HG02763 (cell line): ENCODE data around the gene GPR42.

Source experiments
- ATAC-seq: cut with Tn5 transposase; IDR thresholded peaks from one replicate; pipeline ENCODE4 v1.9.1; 2021; ENCODE audit warnings: mild to moderate bottlenecking, moderate library complexity; ENCODE audit not compliant: unreplicated experiment

The GPR42 gene

GRCh38 chr19:35370722-35371121 lies at the start of gene GPR42:
GPR42 (plus strand) TSS chr19:35371068; CDS start chr19:35371360, 292 bp downstream.
- no peak for ATAC-seq

DNA sequence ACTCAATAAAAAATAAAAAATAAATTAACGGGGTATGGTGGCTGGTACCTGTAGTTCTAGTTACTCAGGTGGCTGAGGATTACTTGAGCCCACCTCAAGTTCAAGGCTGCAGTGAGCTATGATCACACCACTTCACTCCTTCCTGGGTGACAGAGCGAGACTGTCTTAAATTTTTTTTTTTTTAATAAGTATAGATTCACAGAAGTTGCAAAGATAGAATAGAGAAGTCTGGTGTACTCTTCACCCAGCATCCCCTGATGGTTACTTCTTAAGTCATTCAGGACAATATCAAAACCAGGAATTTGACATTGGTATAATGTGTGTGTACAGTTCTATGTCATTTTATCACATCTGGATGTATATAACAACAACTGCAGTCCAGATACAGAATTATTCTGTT lies 49.6 kb upstream of the GPR42 start:
- no peak for ATAC-seq

GRCh38 chr19:35322014-35322413 lies 48.9 kb upstream of the GPR42 start:
- ATAC-seq, result no peak

- no peak for ATAC-seq
These were observed 43.2 kb upstream of the GPR42 start for GRCh38 chr19:35327642-35328041.

DNA sequence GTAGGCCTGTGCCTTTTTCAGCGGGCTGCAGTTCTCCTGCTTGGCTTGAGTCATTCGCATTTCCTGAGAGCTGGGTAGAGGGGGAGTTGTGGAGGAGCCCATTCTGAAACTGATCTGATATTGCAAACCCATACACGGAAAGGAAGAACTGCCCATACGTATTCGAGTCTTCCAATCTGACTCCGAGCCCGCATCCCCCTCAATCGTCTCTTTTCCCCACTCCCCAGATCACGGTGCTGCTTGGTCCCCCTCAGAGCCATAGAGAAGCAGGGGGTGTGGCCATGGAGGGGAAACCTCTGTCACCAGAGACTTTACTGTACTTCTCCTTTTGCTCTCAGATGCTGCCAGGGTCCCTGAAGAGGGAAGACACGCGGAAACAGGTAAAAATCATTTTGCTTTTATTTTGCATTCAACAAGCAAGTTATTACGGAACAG lies 42.0 kb upstream of the GPR42 start, which contains the start of gene CD22:
TSS of gene CD22 (plus strand) at position 337 of the 435 bp plus-strand sequence. CDS start 2,854 bp downstream, outside the sequence.
- ATAC-seq, result no peak

GRCh38 chr19:35329323-35329722 lies 41.5 kb upstream of the GPR42 start:
- ATAC-seq, result no peak

DNA sequence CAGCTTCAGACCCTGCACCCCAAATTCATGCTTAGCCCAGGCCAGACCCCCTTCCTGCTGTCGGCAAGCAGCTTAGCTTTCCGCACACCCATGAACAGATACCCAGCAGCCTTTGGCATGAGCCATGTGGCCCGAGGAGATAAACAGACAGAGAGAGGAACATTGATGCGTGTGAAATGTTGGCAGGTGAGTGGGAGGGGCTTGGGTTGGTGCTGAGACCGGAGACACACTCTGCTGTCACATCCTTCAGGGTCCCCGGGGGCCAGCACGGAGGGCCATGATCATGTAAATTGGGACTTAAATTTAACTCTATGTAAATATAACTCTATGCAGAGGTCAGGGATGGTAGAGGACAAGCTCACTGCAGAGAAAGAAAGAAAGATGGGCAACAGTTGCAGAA lies 40.4 kb upstream of the GPR42 start:
- ATAC-seq, result peak; percentile 46

- no peak for ATAC-seq
These were observed 39.2 kb upstream of the GPR42 start for GRCh38 chr19:35331551-35332214.

DNA sequence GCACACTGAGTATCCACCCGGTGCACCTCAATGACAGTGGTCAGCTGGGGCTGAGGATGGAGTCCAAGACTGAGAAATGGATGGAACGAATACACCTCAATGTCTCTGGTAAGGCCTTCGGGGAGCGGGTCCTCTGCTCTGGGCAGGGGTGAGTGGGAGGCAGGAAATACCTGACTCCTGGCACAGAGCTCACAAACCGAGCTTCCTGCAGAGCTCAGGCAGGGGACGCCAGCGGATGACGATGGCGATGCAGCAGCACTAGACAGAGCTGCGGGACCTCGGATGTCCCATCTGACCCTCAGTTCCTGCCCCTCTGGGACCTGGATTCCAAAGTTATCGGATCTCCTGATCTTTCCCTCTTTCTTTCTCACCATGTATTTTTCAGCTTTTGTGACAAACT lies 38.1 kb upstream of the GPR42 start:
- no peak for ATAC-seq

- ATAC-seq, result no peak
These were observed 36.6 kb upstream of the GPR42 start for GRCh38 chr19:35334144-35334753.

DNA sequence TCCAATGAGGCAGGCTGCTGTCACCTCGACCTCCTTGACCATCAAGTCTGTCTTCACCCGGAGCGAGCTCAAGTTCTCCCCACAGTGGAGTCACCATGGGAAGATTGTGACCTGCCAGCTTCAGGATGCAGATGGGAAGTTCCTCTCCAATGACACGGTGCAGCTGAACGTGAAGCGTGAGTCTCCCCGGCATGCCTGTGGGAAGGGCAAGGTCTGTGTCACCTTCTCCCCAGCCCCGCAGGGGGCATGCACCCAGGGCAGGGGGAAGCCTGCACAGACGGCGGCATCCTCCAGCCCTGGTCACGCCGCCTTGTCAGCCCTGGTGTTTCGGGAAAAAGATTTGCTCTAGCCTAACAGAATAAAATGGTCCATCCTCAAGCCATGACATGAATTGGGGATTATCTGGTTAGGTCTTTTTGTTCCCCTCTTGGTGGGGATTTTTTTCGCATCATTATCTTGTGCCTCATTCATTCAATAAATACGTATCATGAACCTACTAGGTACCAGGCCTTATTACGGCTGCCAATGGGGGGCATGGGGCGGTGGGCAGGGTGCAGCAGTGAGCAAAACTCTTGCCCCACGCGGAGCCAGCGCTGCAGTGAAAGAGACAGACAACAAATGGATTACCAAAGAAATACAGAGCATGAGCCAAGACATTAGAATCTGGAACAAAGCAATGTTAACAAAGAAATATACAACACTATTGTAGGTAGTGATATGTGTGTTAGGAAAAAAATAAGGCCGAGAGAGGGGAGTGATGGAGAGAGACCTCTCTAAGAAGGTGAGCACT lies 34.5 kb upstream of the GPR42 start:
- ATAC-seq, result no peak

GRCh38 chr19:35337097-35337983 lies 33.5 kb upstream of the GPR42 start:
- no peak for ATAC-seq

DNA sequence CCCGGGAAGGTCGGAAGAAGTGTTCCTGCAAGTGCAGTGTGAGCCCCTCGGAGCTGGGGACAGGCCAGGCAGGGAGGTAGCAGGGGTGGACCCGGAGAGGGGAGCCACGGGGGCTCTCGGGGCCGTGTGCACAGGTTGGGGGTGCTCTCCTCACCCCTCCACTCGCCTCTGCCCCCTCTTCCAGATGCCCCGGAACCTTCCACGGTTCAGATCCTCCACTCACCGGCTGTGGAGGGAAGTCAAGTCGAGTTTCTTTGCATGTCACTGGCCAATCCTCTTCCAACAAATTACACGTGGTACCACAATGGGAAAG lies 32.9 kb upstream of the GPR42 start:
- no peak for ATAC-seq

DNA sequence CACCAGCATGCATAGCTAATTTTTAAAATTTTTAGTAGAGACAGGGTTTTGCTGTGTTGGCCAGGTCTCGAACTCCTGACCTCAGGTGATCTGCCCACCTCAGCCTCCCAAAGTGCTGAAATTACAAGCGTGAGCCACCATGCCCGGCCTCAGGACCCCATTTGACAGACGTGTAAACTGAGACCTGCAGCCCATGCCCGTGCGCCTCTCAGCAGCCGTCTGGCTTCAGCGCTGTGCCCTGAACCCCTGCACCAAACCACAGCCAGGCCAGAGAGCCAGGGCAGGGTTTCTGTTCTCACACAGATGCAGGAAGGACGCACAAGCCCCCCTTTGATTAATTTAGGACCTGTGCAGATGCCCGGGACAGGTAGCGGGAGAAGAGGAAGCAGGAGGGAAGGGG lies 30.4 kb upstream of the GPR42 start:
- ATAC-seq, result no peak

DNA sequence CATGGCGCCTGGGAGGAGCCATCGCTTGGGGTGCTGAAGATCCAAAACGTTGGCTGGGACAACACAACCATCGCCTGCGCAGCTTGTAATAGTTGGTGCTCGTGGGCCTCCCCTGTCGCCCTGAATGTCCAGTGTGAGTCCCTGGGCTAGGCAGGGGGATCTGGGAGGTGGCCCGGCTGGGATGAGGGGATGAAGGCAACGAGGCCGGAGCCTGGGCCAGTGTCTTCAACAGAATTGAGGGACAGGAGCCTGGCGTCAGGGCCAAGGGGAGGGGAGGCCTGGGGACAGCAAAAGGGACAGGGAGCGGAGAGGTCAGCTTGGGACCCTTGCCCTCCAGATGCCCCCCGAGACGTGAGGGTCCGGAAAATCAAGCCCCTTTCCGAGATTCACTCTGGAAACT lies 29.9 kb upstream of the GPR42 start:
- ATAC-seq, result no peak

- ATAC-seq, result no peak
These were observed 29.2 kb upstream of the GPR42 start for GRCh38 chr19:35341565-35342225.

DNA sequence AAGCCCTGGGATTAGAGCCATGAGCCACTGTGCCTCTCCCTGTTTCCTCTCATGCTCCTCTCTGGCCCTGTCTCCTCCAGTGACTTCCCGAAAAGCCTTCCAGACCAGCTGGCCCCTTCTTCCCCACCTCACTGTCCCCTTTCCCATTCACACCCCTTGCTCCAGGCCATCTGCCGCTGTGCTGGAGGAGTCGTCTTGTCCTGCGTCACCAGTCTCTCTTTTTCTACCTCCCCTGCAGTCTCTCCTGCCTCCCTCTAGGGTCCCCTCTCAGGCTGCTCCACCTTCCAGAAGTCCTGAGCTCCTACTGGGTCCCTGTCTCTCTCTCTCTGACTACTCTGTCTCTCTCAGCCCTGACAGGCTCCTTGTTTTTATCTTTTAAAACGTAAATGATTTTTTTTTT lies 28.4 kb upstream of the GPR42 start:
- no peak for ATAC-seq

DNA sequence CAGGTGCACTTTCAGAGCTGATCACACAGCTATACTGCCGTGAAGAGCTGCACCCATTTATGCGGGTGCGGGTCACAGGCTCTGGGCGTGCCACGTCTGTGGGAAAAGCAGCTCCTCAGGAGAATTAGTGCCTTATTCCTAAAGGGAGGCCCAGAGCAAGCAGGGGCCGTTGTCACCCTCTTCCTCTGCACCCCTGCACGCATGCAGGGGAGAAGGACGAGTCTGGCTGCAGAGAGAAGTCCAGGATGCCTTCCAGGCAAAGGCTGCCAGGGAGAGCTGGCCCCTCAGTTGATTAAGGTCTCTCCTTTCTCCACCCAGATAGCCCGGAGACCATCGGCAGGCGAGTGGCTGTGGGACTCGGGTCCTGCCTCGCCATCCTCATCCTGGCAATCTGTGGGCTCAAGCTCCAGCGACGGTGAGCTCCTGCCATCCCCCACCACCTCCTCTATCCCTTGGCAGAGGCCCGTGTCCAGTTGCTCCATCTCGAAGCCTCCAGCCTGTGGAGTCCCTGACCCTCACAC lies 26.3 kb upstream of the GPR42 start:
- ATAC-seq, result no peak

- ATAC-seq, result no peak
These were observed 25.2 kb upstream of the GPR42 start for GRCh38 chr19:35345671-35346111.
